Measurements from ENCODE around the gene PLCB1.

GRCh38 chr20:8291873-8292272 is 159.8 kb downstream of the PLCB1 start:
- TF ChIP-seq CTCF (conservative IDR thresholded peaks at IDR 0.05; ENCODE audit: low read depth, low read length) (no peak), EZH2 (IDR thresholded peaks at IDR 0.05; ENCODE audit: low read length, unreplicated experiment) (no peak)

Measured in PC-3 (cell line).